G401 (cell line): ENCODE results near the gene ECPAS. TPM values are rescaled to one million over a fixed set of nuclear protein-coding genes. Genes with fewer than 3 reads are reported as not detected.
"Not testable (repeated sequence)": the region's sequence is repeated elsewhere in the genome, so short reads cannot be mapped to it uniquely, and the experiment has no call there.

ENCODE experiments used
- DNase-seq: peaks from one replicate; pipeline ENCODE4 v3.0.0-alpha.2; 2015; ENCODE audit warnings: low spot score
- in situ Hi-C: cut with HindIII; loops from 2 replicates; pipeline ENCODE4 v1.10.0; 2016; ENCODE audit warnings: low sequenced_read_pairs, mixed read lengths
- total RNA-seq: library from RNA; depleted of rRNA; stranded (reverse); fragments of >200 nt; shearing (Covaris generic); gene quantifications from 2 replicates; pipeline ENCODE4 v1.2.3, GENCODE V29; 2014; rRNA removed

Gene ECPAS
- total RNA-seq, 1 experiment from 2014 or later, result 55.9 TPM

DNA sequence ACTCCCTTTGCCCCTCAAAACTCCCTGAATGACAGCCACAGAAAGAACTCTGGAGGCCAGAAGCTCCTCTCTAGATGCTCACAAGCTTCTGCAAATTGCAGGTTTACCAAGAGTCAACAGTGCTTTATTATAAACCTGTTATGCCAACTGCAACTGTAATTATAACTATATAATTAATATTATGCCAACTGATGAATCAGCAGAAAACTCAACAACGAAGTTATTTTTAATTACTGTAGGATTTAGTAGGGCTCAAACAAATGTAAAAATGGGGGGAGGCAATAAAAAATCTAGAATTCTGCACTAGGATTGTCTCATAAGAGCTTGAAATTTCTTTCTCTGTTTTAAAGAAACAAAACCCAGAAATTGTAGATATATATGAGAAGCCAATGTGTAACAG is 117.2 kb downstream of the ECPAS start:
- no peak for DNase-seq
- in situ Hi-C loops, result no loop called here

DNA sequence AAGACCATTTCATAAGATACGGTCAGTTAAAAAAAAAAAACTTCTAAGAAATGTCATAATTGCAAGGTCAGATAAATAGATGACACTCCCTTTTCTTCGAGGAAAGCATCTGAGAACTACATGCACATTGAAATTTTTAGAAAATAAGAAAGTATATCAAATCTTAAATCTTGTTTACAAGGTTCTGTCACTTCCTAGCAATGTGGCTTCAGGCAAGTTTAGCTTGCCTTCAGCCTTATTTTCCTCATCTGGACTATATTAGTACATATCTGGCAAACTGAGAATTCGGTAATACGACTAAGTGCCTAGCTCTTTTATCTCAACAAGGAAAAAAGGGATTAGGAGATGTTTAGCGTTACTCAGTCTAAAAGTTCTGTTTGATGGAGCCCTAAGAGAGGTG is 121.7 kb downstream of the ECPAS start:
- no peak for DNase-seq
- in situ Hi-C loops, result no loop called here

DNA sequence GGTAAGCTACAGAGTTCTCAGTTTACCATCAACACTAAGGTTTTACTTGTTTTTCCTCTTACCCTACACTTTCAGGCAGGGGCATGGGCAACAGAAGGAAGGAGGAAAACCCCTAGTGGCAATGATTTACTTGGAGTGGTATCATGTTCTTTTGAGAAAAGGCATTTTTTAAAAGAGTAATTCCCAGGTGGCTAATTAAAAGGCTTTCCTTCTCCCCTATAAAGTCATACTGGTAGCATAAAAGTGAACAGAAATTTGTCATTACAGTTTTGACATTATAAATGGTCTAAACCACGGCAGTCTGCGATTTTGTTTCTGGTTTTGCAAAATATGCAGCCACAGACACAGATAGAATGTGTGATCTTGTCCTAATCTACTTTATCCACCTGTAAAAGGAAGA is 123.3 kb downstream of the ECPAS start:
- no peak for DNase-seq
- in situ Hi-C loops, result no loop called here

DNA sequence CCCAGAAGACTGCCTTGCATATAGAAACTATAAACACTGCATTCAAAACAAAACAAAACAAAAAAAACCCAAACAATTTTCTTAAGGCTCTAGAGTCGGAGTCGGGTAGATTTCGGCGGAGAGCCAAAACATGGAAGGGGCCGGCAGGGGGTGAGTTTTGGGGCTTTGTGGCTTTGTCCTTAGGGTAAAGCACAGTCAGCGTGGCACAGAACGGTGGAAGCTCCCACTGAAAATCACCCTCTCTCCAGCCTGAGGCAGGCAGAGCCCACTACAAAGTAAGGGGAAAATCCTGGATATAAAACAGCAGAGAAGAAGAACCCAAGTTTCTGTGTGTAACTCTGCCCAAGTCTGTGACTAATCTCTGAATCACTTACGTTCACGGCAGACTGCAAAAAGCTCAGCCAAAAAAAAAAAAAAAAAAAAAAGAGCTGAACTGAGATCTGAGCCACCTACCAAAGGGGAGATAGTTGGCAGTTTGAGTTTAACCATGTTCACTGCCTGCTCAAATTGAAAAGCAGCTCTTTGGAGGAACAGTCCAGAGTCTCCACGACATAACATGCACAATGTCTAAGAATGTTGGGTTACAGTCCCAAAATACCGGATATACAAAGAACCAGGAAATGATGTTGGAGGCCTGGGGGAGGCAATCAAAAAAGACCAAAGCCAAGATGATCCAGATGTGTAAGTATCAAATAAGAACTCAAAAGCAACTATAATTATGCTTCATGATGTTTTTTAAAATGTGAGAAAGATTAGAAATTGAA is 127.5 kb downstream of the ECPAS start:
- in situ Hi-C loops, result no loop called here

DNA sequence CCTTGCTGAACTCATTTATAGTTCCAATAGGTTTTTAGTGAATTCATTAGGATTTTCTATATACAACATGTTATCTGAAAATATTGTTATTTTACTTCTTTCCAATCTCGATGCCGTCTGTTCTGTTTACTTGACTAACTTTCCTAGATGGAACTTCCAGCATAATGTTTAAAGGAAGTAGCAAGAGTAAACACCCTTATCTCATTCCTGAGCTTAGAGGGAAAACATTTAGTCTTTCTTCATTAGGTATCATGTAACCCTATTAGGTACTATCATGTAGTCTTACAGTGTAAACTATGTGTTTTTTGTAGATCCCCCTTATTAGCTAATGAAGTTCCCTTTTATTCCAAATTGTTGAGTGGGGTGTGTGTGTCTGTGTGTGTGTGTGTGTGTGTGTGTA is 131.6 kb downstream of the ECPAS start:
- in situ Hi-C loops, result no loop called here
- no peak for DNase-seq

More for the DNA sequence above, 127.5 kb downstream of the ECPAS start:
- DNase-seq, result no peak

GRCh38 chr9:111350556-111350955 is 133.6 kb downstream of the ECPAS start:
- in situ Hi-C loops, result no loop called here
- DNase-seq, result no peak

DNA sequence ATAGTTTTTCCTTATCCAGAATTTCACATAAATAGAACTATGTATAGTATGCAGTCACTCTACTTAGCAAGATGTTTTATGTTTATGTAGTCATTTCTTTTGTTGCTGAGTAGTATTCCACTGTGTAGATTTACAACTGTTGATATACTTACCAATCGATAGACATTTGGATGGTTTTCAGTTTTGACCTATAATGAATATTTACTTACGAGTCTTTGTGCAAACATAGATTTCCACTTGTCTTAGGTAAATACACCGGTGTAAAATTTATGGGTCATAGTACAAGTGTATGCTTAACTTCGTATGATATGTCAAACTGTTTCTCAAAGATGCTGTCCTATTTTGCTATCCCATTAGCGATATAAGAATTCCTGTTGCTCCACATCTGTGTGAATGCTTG is 134.4 kb downstream of the ECPAS start:
- in situ Hi-C loops, result no loop called here

DNA sequence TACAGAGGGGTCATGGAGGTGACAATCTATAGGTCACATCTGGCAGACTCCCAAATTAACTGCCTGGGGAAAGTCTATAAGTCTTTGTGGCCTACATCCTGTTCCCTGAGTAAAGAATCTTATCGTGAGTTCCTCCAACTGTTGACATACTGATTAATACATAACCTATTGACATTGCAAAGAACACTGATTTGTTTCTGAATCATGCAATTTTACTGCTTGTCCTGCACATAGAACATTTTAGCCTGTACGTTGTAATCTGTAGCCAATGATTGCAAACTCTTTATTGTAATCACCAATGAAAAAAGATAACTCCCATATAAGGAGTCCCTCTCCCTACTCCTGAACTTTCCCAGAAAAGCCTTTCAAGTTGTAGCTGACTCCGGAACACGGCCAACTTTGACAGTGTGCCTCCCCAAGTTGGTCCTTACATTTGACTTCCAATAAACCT is 135.3 kb downstream of the ECPAS start:
- in situ Hi-C loops, result no loop called here
- DNase-seq, result no peak

More for the DNA sequence above, 134.4 kb downstream of the ECPAS start:
- no peak for DNase-seq

DNA sequence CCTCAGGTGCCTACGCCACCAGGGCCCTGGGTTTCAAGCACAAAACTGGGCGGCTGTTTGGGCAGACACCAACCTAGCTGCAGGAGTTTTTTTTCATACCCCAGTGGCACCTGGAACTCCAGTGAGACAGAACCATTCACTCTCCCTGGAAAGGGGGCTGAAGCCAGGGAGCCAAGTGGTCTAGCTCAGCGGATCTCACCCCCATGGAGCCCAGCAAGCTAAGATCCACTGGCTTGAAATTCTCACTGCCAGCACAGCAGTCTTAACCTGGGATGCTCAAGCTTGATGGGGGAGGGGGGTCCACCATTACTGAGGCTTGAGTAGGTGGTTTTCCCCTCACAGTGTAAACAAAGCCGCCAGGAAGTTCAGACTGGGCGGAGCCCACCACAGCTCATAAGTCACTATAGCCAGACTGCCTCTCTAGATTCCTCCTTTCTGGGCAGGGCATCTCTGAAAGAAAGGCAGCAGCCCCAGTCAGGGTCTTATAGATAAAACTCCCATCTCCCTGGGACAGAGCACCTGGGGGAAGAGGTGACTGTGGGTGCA is 149.8 kb downstream of the ECPAS start:
- in situ Hi-C loops, DNase-seq: not testable (repeated sequence)

- in situ Hi-C loops, result no loop called here
- DNase-seq, result no peak
These were observed 154.1 kb downstream of the ECPAS start, which contains the start of gene OR2K2 for GRCh38 chr9:111330124-111330523. Gene OR2K2, minus strand, starts transcription at chr9:111330224. Its CDS starts 1,791 bp downstream, at chr9:111328433.

- DNase-seq, result no peak
- in situ Hi-C loops, result no loop called here
These were observed 163.6 kb downstream of the ECPAS start for GRCh38 chr9:111320631-111321030.

- DNase-seq, result no peak
- in situ Hi-C loops, result no loop called here
These were observed 167.4 kb downstream of the ECPAS start for GRCh38 chr9:111316796-111317195.

Other genes with a start within 250 kb of the ECPAS start
- not detected in 2 replicates for gene OR2K2, start 154.2 kb downstream of the ECPAS start, total RNA-seq
- 6.5 and 7.5 TPM in 2 replicates for gene ZNF483, start 40.8 kb upstream of the ECPAS start, total RNA-seq
- gene PTGR1, start 115.3 kb upstream of the ECPAS start, total RNA-seq, result 2.4 and 3.0 TPM in 2 replicates
- gene DNAJC25, start 147.0 kb upstream of the ECPAS start, total RNA-seq, result 8.7 and 11.4 TPM in 2 replicates
- gene GNG10, start 177.2 kb upstream of the ECPAS start, total RNA-seq, result 198 and 218 TPM in 2 replicates